GM19452 (cell line): ENCODE results near the gene MAST4.
"Not testable (repeated sequence)": the region's sequence is repeated elsewhere in the genome, so short reads cannot be mapped to it uniquely, and the experiment has no call there.

Source experiments
- ATAC-seq: cut with Tn5 transposase; IDR thresholded peaks from one replicate; pipeline ENCODE4 v1.9.1; 2021; ENCODE audit not compliant: unreplicated experiment

MAST4 gene

GRCh38 chr5:67168069-67168468, 571.9 kb downstream of the MAST4 start:
- no peak for ATAC-seq

DNA sequence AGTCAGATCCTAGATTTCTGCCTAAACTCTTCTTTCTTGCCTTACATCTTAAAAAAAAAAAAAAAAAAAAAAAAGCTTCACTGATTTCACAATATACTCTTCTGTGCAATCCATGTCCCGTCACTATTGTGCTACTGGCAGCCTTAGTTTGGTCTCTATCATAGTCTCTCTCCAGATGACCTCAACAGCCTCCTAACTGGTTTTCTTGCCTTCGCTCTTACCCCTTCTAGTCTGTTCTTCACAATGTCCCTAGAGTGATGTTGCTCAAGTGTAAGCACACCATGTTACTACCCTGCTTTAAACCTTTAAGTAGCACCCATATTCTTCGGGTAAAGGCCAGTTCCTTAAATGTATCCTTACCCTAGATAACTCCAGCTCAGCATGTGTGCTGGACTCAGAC, 574.6 kb downstream of the MAST4 start:
- no peak for ATAC-seq

GRCh38 chr5:67173351-67173750, 577.2 kb downstream of the MAST4 start:
- ATAC-seq = not testable (repeated sequence)

- ATAC-seq = no peak
Measured at GRCh38 chr5:67173959-67174358, 577.8 kb downstream of the MAST4 start.

GRCh38 chr5:67176936-67177335, 580.7 kb downstream of the MAST4 start:
- ATAC-seq = no peak

- ATAC-seq = no peak
Measured at GRCh38 chr5:67178085-67178484, 581.9 kb downstream of the MAST4 start.

DNA sequence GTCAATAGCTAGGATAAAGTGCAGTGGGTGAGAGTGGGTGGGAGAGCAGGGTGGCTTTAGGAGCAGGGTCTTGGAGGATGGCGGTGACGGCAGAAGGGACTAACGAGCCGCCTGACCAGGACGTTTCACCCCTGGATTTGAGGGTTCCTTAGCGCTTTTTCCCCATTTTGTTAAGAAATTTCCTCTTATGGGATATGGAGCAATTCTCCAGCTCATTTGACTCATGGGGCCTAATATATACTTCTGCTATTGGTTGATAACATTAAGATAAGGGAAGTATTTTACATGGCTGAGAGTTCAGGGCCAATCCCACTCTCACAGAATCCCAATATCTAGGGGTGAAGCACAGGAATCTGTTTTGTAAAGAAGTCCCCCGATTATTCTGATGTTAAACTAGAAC, 582.8 kb downstream of the MAST4 start:
- ATAC-seq = no peak

GRCh38 chr5:67179697-67180361, 583.6 kb downstream of the MAST4 start:
- no peak for ATAC-seq

GRCh38 chr5:67181648-67182221, 585.5 kb downstream of the MAST4 start:
- no peak for ATAC-seq

GRCh38 chr5:67182301-67182790, 586.2 kb downstream of the MAST4 start:
- no peak for ATAC-seq

DNA sequence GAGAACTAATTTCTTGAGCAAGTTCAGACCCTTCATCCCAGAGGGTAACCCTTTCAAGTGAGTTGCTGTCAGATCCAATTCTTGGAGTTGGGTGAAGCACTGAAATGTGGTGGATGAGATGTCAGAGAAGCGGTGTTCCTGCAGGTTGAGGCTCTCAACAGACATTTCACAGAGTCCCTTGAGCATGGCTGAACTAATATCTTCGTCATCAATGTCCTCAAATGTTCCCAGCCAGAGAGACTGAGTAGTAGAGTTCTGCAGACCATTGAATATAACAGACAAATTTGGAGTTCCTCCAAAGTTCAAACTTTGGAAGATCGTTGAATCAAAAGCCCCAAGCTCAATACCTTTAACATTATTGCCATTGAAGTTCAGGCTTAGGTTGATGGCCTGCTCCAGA, 587.7 kb downstream of the MAST4 start:
- ATAC-seq = no peak

DNA sequence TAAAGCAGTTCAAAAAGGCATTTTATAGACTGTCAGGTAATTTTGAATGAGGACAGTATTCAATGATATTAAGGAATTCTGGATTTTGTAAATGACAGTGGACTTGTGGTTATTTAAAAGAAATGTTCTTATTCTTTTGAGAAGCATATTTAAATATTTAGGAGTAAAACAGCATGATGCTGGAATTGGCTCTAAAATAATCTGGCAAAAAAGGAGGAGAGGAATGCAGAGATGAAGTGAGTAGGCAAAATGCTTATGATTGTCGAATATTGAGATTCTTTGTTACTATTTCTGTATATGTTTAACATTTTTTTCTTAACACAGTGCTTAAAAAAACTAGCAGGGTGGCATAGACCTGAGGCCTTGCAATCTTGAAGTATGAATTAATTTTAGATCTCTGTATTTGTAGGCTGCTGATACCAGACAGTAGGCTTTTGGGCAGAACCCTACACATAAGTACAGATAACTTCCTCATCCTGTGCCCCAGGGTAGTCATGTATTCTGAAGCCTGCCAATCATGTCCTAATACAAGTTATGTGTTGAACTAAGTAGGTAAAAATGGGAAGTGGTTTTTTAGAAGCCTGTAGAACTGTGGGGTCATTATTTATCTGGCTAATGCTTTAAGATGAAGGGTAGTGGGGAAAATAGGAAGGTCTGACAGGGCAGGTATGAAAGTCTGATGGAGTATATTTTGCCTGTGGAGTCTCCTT, 591.0 kb downstream of the MAST4 start:
- no peak for ATAC-seq

DNA sequence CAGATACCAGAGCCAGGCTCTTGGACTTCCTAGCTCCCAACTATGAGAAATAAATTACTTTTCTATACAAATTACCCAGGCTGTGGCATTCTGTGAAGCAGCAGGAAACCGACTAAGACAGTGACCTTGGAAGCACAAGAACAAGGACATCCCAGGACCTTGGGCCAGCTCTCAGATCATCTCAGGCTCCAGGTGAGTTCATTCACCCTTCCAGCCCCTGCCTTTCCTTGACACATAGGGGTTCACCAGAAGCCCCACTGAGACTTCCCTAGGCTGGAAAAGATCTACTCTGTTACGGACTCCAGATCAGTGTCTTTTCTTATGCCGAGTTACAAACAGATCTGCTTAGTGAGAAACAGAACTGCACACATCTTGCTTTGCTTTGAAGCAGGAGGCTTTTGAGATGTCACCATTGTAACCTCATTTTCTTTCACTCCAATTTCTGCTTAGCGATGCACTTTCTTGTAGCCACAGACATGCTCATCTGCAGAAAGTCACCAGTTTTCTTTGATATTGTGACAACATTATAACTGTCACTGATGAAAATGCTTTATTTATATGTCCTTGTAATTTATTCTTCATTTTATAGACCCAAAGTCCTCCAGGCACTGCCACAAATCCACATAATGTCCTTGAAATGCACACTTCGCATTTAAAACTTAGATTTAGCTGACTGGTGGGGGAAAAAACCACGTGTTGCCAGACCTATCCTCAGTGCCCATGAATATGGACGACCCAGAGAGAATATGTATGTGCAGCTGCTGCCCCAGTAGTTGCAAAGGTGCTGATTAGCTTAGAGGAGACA, 592.3 kb downstream of the MAST4 start:
- ATAC-seq = no peak

DNA sequence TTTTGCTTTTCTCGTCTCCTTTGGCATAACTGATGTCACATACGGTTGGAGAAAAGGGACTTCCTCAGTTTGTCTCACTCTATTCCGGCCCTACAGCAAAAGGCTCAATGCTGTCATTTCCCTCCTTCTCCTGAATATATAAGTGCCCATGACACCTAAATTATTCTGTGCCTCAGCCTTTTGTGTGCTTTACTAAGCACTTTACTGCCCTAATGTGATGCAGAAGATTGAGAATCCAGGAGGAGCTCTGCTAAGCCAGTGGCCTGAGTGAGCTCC, 592.8 kb downstream of the MAST4 start:
- ATAC-seq = no peak

DNA sequence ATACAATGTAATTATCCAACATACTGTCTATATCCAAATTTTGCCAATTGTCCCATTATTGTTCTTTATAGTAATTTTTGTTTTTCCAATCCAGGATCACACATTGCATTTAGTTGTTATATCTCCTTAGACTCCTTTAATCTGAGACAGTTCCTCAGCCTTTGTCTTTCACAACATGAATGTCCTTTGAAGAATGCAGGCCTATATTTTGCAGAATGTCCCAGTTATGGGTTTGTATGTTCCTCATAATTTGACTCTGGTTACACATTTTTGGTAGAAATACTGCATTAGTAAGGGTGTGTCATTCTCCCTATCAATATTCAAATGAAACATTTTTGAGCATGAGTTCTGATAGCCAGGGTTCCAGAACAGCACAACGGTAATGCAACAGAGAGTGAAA, 593.7 kb downstream of the MAST4 start:
- no peak for ATAC-seq

- no peak for ATAC-seq
Measured at GRCh38 chr5:67190410-67190809, 594.2 kb downstream of the MAST4 start.

DNA sequence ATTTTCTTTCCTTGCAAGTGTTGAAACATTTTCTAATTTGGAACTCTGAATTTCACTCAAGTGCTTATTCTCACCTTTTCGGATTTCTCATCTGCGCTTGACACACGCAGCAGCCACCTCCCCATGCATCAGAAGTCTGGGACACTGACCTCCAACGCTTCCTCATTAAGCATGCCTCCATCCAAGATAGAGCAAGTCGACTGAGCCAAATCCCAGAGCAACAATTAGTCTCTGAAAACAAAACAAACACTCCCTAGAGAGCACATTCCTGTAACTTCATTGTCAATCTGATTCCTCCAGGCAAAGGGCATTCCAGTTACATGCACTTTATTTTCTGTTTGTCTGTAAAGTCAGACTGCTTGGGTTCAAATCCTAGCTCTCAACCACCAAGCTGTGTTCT, 594.7 kb downstream of the MAST4 start:
- ATAC-seq = no peak

DNA sequence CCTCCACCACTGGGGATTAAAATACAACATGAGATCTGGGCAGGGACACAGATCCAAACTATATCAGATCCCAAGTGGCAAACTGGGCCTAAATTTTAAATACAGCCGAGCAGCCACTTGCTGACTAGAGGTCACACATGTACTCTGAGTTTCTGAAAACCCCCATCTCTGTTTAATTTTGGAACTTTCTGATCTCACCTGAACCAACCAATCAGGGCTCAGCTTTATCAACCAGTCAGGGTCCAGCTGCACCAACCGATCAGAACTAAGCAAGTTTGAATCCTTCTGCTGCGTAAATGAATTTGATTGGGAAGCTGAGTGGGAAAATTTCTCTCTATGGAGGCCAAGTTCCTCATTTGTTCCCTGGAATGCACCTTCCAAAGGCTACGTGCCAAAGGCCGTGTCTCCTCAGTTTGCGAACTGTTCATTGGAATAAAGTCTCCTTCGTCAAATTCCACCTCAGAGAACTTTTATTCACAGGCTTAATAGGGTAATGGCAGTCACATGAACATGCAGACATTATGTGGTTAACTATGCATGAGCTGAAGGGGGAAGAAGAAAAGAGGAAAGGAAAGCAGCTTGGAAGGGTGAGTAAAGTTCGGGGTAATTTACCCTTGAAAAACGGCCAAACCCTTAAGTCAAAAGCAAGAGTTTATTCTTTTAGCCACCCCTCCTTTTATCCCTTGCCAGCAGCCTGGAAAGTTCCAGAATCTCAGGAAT, 596.7 kb downstream of the MAST4 start:
- ATAC-seq = no peak

DNA sequence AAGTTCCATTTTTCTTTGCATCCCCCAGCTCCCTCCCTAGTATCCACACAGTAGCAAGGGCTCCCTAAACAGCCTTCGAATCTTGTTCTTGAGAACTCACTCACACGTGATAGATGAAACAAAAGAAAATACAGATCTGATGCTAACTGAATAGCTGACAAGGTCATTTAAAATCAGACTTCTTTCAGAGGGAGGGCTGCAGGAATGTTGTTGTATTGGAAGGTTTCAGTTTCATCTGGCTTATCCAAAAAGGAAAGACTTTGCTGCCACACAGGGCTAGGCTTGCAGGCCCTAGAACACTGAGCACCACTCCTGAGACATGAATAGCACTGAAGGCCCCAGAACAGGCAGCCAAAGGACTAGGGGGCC, 597.2 kb downstream of the MAST4 start:
- no peak for ATAC-seq

- ATAC-seq = no peak
Measured at GRCh38 chr5:67194166-67194565, 598.0 kb downstream of the MAST4 start.
